Medulla oblongata (tissue), 1 donor: ENCODE results near the gene ADAM23.
"Not testable (repeated sequence)": the region's sequence is repeated elsewhere in the genome, so short reads cannot be mapped to it uniquely, and the experiment has no call there.

Experiments used
- DNase-seq: peaks from one replicate; pipeline ENCODE4 v3.0.0-alpha.2; 2015; ENCODE audit errors: extremely low spot score

Gene ADAM23, protein sequence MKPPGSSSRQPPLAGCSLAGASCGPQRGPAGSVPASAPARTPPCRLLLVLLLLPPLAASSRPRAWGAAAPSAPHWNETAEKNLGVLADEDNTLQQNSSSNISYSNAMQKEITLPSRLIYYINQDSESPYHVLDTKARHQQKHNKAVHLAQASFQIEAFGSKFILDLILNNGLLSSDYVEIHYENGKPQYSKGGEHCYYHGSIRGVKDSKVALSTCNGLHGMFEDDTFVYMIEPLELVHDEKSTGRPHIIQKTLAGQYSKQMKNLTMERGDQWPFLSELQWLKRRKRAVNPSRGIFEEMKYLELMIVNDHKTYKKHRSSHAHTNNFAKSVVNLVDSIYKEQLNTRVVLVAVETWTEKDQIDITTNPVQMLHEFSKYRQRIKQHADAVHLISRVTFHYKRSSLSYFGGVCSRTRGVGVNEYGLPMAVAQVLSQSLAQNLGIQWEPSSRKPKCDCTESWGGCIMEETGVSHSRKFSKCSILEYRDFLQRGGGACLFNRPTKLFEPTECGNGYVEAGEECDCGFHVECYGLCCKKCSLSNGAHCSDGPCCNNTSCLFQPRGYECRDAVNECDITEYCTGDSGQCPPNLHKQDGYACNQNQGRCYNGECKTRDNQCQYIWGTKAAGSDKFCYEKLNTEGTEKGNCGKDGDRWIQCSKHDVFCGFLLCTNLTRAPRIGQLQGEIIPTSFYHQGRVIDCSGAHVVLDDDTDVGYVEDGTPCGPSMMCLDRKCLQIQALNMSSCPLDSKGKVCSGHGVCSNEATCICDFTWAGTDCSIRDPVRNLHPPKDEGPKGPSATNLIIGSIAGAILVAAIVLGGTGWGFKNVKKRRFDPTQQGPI

DNA sequence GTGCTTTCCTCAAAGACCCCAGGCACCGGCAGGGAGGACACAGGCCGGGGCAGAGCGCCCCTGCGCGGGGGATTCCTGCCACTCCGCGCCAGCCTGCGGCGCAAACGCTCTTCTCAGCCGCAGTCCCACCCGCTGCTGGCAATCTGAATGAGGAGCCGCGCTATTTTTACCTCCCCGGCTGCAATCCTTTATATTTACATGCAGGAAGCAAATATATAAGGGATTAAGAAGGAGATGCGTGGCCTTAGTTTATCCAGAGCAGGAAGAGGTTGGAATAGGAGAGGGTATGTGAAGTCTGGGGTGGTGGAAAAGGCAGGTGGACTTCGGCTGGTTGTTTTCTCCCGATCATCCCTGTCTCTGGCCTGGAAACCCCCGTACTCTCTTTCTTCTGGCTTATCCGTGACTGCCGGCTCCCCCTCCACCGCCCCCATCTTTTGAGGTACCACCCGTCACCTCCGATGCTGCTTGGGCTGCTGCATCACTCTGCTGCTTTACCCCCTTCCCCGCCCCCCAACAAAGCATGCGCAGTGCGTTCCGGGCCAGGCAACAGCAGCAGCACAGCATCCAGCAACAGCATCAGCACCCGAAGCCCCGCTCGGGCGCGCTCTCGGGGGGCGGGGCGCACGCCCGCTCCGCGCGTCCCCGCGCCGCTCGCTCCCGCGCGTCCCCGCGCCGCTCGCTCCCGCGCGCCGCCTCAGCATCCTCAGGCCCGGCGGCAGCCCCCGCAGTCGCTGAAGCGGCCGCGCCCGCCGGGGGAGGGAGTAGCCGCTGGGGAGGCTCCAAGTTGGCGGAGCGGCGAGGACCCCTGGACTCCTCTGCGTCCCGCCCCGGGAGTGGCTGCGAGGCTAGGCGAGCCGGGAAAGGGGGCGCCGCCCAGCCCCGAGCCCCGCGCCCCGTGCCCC, at the start of gene ADAM23:
TSS of gene ADAM23 (plus strand) at position 700 of the 902 bp plus-strand sequence. CDS start 335 bp downstream, outside the sequence.
- DNase-seq, result peak; percentile 87

DNA sequence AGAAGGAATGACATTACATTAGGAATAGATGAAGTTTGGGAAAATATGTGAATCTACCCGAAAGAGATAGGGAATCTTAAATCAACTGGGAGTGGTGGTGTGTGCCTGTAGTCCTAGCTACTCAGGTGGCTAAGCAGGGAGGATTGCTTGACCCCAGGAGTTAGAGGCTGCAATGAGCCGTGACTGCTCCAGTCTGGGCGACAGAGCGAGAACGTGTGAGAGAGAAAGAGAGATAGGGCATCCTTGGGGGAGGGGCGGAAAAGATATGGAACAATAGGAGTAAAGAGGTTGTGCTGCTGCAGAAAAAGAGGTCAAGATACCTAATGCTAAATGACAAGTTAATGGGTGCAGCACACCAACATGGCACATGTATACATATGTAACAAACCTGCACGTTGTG, 47.1 kb upstream of the ADAM23 start:
- DNase-seq, result no peak

DNA sequence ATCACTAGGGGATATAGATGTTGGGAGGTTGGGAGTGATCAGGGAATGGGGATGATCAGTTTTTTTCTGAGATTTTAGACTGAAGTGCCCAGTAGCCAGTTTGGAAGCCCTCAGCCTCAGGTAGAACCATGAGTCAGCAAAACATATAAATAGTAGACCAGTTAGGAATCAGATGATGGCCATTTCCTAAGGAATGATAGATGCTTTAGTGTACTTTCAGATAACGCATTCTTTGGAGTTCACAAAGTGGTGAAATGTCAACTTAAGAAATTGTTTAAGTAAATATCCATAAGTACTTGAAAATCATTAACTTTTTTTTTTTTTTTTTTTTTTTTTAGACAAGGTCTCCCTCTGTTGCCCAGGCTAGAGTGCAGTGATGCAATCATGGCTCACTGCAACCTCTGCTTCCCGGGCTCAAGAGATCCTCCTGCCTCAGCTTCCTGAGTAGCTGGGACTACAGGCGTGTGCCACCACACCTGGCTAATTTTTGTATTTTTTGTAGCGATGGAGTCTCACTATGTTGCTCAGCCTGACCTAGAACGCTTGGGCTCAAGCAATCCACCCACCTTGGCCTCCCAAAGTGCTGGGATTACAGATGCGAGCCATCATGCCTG, 40.3 kb upstream of the ADAM23 start:
- not testable (repeated sequence) for DNase-seq

DNA sequence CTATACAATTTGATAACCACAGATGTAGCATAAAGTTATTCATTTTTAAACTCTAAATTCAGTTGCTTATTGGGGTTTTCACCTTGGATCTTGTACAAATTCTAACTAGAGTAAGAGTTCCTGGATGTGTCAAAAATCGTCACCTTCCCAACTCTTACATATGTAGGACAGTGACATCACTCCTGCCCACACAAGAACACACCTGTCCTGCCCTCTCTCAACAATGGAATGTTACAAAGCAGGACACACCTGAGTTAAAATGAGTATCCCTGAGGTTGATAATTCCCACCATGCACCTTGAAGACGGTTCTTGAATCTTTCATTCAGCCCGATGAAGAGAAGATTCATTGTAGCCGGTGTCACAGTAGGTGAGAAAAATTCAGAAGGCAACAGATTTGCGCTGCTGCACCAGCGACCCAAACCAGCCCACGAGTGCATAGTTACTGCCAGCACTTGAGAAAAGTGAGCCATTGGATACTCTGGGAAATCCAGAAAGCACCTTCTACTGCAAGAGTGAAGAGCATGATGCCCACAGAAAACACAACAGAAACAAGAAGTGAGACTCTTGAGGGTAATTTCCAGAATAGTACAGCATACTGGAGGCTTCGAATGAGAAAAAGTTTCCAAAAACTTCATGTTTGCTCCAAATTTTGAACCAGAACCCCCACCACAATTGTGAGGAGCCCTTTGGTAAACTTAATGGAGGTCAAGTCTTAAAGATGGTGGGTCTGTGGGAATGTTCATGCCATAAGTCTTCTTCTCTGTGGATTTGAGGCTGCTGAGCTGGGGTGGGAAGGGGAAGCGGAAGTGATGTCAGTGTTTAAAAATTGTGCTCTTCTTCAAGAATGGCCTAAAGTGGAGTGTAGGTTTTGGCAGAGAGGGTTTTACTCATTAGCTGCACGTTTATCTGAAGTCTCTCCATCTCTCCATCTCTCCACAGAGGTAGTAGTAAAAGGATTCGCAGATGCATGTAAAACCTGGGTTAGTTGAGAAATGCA, 34.7 kb upstream of the ADAM23 start:
- DNase-seq, result peak; percentile 13

DNA sequence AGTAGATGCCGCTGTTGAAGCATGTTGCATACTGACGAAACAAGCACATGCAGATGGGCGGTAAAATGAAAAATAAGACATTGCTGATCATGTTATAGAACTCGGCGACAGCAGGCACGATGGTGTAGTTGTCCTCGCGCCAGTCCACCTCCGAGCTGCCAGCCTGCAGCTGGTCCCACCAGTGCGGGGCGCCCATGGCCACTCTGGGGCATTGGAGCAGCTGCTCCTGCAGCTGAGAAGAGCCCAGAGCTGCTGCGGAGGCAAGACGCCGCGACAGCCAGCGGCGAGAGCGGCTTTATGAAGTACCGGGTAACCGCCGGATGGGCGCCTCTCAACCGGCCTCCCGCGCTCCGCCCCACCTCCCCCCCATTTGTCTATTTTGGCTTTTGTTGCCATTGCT, 32.6 kb upstream of the ADAM23 start:
- no peak for DNase-seq

DNA sequence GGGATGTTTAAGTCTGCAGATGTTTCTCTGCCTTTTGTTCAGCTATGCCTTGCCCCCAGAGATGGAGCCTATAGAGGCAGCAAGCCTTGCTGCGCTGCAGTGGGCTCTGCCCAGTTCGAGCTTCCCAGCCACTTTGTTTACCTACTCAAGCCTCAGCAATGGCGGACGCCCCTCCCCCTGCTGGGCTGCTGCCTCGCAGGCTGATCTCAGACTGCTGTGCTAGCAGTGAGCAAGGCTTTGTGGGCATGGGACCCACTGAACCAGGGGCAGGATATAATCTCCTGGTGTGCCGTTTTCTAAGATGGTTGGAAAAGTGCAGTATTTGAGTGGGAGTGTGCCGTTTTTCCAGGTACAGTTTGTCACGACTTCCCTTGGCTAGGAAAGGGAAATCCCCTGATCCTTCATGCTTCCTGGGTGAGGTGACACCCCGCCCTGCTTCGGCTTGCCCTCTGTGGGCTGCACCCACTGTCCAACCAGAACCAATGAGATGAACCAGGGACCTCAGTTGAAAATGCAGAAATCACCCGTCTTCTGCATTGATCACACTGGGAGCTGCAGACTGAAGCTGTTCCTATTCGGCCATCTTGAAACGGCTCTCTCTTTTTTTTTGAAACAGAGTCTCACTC, 27.6 kb upstream of the ADAM23 start:
- DNase-seq, result no peak

DNA sequence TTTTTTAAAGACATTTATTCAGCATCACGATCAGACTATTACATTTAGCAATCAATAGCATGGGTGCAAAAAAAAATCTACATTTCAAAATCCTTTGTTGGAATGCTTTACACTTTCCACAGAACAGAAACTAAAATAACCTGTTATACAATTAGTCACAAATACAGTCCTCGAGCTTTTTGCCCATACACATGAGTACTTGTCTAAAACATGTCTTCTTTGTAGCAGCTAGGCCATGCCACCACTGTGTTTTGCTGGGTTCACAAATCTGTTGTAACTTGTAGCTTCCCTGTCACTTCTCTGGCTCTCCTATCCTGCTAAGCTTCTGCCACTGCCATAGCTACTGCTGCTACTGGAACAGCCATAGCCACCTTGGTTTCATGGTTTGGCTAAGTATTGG, 24.4 kb upstream of the ADAM23 start:
- DNase-seq, result no peak

DNA sequence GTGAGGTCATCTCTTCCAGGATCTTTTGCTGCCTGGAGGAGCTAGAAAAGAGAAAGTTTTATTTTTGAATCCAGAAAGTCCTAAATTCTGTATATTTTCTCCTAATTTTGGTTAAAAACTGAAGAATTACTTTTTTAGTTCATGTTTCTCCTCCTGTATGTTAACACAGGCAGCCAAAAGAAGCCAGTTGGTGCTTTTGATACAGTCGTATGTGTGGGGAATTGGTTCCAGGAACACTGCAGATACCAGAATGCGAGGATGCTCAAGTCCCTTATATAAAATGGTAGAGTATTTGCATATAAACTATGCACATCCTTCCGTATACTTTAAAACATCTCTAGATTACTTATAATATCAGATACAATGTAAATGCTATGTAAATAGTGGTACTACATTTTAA, 22.6 kb upstream of the ADAM23 start:
- no peak for DNase-seq

DNA sequence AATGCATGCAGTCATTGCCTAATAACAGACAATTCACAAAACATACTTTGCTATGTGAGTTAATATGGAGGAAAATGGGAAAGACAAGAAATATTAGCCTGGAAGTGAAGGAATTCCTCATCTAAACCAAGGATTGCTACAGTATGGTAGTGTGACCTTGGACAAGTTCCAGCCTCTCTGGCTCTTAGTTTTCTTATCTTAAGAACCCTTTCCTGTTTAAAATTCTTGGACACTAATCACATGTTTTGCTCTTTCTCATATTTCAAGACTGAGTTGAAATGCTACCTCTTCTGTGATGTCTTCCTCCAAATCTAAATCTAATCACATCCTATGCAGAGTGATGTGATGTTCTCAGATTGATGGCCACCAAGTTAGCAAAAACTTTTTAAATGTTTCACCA, 20.8 kb upstream of the ADAM23 start:
- no peak for DNase-seq

DNA sequence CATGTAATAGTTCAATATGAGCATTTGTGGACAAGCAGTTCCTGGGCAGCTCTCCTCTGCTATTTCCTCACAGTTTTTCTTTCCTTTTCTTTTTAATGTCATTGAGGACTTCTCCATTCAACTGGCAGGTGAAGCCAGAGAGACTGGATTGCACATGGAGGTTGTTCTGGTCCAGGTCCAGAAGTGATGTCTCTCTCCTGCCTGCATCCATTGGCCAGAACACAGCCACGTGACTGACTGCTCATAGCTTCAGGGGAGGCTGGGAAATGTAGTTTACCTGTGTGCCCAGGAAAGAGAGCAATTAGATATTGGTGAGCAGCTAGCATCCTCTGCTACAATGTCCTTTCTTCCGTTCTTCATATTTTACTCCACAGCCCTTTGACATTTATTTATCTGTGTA, 20.2 kb upstream of the ADAM23 start:
- no peak for DNase-seq

DNA sequence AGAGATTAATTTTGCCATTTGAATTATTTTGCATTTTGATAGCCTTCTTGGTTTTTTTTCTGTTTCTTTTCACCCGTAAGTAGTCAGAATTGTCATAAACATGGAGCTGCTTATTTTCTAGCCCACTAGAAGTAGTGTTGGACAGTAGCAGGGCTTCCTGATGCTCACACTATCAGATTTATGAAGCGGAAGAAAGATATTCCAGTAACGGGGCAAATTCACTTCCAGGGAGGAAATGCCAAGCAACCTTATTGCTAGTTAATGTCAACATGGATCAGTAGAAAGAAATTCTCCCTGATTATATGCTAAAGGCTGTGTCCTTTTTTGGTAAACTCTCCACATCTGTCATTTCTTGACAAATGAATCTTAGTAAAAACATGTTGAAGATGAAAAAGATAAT, 19.2 kb upstream of the ADAM23 start:
- DNase-seq, result no peak

DNA sequence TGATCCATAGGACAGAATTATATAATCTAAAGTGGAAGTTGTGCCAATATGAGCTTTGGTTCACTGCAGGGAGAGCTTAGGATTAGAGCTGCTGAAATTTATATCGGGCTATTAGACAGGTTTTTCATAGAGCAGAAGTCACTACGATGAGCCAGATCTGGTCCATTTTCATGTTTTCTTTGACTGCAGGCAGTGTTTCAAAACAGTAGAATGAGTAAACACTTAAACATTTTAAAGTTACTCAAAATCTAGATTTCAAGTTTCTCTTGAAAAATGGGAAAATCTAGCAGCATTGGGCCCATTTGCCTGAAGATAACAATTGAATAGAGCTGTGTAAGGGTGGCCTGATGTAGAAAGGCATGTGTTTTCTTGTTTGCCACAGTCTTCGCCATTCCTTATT, 14.5 kb upstream of the ADAM23 start:
- no peak for DNase-seq

DNA sequence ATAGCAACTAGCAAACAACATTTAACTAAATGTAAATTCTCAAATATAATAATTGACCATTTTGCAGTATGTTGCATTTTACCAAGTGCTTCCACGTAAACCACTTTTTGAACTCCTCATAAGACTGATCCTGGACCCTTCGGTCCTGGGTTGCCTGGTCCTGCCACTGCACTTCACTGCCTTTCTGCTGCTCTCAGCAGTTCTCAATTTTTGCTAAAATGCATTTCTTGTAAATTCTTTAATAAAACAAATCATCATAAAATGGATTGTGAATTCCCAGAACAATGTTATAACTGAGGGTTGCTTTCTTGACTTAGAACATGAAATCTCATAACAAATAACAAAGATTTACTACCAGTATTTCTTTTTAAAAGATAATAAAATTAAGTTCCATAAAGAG, 12.9 kb upstream of the ADAM23 start:
- DNase-seq, result no peak

DNA sequence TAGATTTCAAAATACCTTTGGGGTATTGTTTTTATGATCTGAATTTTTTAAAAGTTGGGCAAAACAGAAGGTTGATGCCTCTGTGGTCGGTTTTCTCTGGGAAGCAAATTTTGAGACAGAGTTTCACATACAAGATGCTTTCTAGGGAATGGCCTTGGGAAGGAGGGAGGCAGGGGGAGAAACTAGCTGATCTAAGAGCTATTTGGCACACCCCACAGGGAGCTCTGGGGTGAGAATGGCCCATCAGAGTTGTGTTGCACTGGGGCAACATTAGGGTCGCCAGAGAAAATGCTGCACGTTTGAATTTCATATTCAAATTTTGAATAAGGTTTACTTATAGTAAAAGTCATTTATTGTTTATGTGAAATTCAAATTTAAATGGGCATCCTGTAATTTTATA, 11.9 kb upstream of the ADAM23 start:
- no peak for DNase-seq

DNA sequence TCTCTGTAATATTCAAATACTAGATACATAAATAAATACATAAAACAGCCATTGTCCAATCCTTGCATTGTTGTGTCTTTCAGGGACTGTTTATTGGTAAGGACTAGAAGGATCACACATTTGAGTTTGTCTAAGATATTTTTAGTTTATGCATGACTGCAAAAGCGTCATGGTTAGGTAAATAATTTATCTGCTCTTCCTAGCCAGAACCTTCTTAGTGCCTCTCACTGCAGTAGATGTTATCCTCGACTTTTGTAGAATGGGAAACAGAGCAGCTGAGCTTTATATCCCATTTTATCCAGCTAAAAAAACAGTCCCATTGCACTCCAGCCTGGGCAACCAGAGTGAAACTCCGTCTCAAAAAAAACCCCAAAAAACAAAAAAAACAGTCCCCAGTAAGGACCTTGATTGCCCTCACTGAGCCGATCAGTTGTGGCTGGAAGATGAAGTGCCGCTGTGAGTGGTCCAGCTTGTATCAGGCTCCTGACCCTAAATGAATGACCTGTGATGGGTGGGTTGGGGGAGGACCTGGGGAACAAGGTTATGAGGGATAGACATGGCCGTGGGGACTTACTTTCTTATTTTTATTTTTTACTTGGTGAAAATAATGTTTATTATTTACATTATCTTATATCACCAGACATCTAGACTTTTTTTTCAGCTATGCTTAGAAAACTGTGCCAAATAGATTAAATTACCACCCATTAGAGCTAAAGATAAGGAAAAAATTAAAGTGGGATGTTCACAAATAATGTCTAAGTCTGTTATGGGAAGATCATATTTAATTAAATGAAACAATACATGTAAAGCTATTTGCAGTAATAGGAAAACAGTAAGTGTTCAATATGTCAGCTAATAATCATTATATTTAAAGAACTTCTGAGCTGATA, 10.9 kb upstream of the ADAM23 start:
- no peak for DNase-seq

DNA sequence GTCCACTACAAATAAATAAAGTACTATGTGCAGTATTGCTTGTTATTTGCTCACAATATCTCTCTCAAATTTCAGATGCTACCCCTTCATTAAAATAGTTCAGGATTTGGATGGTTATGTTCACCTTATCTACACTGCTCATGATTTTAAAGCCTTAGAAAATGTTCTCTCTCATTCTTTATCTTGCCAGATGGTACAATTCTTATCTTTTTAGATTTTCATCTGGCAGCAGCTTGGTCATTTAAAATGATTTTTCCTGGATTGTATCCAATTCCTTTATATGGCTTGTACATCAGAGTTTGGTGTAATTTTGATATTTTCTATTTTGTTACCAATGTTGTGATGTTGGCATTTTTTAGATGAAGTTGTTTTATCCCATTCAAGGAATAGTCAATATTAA, 10.1 kb upstream of the ADAM23 start:
- no peak for DNase-seq

DNA sequence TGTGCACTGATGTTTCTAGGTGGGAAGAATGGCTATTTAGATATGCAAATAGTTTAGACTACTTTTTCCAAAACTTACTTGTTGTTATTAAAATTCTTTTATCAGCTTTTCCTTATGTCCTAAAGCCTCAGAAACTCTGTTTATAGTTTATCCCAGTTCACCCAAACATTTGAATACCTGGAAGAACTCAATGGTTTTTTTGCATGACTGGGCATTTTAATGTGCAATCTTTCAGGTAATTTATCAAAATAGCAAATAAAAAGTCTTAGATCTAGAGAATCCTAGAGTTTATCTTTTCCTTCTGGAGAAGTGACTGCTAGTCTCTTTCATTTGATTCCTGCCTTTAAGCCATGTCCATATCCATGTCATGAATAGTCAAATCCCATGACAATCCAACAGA, 9.6 kb upstream of the ADAM23 start:
- DNase-seq, result no peak

DNA sequence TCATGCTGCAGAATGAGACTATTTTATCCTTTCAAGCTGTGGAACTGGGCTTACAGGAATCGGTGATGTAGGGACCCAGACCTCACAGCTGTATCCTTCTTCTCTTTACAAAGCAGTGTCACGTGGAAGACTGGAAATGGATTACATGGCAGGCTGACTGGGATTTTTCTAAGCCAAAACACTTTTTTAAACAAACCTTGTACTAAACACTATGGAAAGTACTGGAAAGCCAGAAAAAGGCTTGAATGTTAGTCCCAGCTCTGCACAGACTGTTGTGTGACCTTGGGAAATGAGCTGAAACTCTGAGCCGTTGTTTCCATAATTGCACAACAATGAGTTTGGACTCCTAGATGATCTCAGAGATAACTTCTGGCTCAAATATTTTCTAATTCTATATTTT, 7.6 kb upstream of the ADAM23 start:
- DNase-seq, result no peak

DNA sequence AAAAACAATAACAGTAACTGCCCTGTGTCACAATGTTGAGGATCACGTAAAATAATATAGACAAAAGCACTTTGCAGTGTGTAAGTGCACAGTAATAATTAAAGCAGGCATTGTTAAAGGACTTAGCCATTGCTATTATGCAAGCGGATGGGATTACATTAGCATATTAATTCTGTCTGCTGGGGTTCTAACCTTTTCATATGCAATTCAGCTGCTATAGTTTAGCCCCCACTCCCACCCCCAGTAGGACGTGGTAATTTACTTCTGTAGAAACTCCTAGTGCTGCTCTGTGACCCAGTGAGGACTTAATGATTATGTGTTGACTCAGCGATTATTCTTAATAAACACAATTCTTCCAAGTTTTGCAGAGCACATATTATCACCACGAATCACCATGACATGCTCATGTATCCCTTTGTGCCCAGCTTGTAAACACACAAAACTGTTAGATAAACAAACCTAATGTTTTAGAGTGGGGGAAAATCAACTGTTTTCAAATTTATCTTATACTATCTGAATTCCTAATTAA, 5.1 kb upstream of the ADAM23 start:
- no peak for DNase-seq
